OCI-LY1 (cell line): ENCODE results near the gene SF3B1.

Experiments used
- CTCF ChIP-seq: fragments of 200-600 bp; sonication (generic), shearing (Covaris generic); IDR thresholded peaks from 2 replicates; pipeline ENCODE4 v1.5.1; 2017; ENCODE audit warnings: mild to moderate bottlenecking, antibody characterized with exemption, low read length, moderate library complexity, mixed read lengths
- EZH2 ChIP-seq: fragments of 200-600 bp; sonication (generic), shearing (Covaris generic); IDR thresholded peaks from 2 replicates; pipeline ENCODE4 v1.8.0; 2017; ENCODE audit warnings: borderline replicate concordance, mixed run types, mild to moderate bottlenecking, antibody characterized with exemption, low read length, moderate library complexity, mixed read lengths

DNA sequence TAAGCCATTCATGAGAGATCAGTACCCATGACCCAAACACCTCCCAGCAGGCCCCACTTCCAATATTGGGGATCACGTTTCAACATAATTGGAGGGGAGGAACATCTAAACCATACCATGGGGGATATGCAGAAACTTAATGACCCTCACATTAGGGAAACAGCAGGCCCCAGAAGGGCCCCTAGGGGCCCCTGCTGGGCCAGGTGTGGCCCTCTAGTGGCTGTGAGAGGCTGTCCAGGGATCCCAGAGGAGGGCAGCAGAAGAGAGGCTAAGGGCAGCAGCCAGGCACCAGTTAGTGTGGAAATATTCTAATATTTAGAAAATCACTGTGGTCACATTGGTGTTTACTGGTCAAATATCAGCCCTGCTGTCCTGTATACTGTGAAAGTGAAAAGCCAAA is 75.0 kb downstream of the SF3B1 start:
- TF ChIP-seq CTCF (peak; percentile 41), EZH2 (no peak)
